SHP77 treated with DMSO at 0.1 percent for 48 hours (cell line): ENCODE results near the gene ZNF224.
"Not testable (repeated sequence)": the region's sequence is repeated elsewhere in the genome, so short reads cannot be mapped to it uniquely, and the experiment has no call there.

ENCODE experiments used
- DNase-seq: peaks from one replicate; lab custom pipeline; 2025; lab: John Stamatoyannopoulos, UW

Gene ZNF224

GRCh38 chr19:44093931-44094765 is at the start of gene ZNF224:
TSS of gene ZNF224 (plus strand) at chr19:44094361. CDS start at chr19:44097874, 3,513 bp downstream.
- peak; percentile 92 for DNase-seq

DNA sequence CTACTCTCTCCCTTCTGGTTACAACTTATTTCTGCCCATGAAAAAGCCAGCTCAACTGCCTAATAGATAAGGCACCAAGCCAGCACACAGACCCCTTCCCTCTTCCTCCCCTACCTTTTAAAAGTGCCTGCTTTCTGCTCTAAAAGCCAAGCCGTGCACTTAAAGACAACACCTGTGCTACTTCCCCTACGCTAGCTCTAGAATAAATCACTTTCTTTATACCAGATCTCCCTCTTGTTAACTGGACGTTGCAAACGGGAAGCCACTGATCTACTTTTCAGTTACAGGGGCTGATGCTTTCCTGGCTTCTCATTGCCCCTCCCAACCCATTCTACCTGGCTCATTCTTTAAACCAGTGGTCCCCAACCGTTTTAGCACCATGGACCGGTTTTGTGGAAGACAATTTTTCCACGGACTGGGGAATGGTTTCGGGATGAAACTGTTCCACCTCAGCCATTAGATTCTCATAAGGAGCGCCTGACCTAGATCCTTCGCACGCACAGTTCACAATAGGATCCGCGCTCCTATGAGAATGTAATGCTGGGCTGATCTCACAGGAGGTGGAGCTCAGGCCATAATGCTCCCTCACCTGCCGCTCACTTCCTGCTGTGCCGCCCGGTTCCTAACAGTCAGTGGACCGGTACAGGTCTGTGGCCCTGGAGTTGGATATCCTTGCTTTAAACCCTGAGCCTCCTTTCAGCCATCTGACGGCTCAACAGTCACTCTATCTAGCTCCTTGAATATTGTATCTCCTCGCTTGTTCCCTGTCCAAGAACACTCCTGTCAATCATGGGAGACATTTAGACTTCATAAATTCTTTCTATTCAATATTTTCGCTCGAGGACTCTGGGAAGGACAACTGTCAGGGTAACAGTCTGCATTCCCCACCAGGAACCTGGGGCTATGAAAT is 43.2 kb upstream of the ZNF224 start:
- no peak for DNase-seq

GRCh38 chr19:44051650-44052402 is 42.3 kb upstream of the ZNF224 start, which contains the start of gene ZNF223:
TSS of gene ZNF223 (plus strand) at chr19:44052036. CDS start at chr19:44055177, 3,141 bp downstream.
- DNase-seq, result peak; percentile 64

DNA sequence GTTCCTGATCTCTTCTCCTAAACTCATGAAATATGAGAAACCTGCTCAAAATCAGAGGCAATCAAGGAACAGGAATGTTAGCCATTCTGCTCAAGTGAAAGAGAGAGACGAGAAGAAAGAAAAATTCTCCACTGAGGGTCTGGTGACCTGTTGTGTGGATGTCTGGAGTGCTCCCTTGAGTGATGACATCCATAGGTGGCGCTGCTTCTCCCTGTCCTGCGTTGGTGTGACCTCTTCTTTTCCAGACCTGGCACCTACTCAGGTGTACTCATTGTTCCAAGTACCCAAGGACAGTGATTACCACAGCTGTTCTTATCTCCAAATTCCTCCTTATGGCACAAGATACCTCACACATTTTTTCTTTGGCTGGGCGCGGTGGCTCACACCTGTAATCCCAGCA is 38.3 kb upstream of the ZNF224 start:
- DNase-seq, result no peak

DNA sequence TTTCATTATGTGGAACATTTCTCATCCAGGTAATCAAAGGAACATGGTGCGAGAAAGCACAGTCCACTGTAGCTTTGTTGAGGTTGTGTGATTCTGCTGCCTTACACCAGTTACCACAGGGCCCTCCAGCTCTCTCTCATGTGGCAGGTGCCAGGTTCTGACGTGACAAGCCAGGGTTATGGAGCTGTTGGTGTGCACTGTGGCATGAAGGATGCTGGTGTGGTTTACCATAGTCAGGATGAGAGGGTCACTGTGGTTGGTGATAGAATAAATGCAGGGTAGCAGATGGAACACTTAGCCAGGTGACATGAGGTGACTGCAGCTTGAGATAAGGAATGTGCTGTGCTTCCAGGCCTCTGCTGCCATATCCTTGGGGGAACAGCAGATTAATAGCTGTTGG is 34.9 kb upstream of the ZNF224 start:
- no peak for DNase-seq

DNA sequence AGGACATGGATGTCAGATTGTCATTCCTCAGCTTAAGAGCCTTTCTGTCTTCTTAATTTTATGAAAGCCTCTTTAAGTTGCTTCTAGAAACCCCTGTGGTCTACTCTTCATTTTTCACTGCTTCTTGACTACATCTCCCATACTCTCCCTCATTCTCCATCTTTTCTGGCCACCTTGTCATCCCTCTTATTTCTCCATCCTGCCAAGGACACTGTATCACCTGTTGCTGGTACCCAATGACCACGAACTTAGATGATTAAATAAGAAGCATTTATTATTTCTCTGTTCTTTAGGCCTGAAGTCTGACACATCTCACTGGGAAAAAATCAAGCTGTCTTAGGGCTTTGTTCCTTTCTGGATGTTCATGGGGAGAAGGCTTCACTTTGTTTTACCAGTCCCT is 33.1 kb upstream of the ZNF224 start:
- no peak for DNase-seq

DNA sequence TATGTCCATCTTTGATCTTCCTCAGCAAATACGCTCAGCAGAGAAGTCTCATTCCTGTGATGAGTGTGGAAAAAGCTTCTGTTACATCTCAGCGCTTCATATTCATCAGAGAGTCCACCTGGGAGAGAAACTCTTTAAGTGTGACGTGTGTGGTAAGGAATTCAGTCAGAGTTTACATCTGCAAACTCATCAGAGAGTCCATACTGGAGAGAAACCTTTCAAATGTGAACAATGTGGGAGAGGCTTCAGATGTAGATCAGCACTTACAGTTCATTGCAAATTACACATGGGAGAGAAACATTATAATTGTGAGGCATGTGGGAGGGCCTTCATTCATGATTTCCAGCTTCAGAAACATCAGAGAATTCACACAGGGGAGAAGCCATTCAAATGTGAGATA is 27.9 kb upstream of the ZNF224 start:
- DNase-seq, result no peak

GRCh38 chr19:44069415-44069814 is 24.7 kb upstream of the ZNF224 start:
- DNase-seq, result no peak

DNA sequence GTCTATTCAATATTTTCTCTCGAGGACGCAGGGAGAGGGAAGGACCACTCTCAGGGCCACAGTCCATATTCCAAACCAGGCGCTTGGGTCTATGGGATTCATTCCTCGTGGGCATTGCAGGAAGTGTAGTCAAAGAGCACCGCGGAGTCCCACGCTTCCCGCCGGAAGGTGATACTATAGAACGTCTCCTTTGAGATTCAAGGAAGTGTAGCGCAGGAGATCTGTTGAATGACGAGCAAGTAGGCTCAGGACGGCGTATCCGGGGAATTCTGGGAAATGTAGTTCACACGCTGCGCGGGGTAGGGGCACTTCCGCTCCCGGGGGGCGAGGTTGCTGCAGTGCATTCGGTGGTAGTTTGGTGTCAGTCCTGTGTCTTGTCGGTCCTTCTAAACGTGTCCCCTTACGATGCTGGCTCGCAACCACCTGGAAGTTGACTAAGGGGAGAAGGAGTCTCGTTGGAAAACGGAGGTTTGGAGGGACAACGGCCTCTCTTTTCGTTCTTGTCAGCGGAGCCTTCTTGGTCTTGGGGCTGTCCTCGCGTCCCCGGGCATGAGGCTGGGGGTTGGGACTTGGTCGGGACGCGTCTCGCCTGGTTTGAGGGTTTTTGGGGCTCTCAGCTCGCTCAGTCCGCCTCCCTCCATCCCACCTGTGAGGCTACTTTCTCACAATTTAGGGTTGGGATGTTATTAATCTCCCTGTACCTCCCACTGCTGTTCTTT is 22.2 kb upstream of the ZNF224 start, which contains the start of gene ZNF284:
Gene ZNF284, plus strand, starts transcription at position 336 of the 719 bp plus-strand sequence. CDS start 4,231 bp downstream, outside the sequence.
- peak; percentile 85 for DNase-seq

DNA sequence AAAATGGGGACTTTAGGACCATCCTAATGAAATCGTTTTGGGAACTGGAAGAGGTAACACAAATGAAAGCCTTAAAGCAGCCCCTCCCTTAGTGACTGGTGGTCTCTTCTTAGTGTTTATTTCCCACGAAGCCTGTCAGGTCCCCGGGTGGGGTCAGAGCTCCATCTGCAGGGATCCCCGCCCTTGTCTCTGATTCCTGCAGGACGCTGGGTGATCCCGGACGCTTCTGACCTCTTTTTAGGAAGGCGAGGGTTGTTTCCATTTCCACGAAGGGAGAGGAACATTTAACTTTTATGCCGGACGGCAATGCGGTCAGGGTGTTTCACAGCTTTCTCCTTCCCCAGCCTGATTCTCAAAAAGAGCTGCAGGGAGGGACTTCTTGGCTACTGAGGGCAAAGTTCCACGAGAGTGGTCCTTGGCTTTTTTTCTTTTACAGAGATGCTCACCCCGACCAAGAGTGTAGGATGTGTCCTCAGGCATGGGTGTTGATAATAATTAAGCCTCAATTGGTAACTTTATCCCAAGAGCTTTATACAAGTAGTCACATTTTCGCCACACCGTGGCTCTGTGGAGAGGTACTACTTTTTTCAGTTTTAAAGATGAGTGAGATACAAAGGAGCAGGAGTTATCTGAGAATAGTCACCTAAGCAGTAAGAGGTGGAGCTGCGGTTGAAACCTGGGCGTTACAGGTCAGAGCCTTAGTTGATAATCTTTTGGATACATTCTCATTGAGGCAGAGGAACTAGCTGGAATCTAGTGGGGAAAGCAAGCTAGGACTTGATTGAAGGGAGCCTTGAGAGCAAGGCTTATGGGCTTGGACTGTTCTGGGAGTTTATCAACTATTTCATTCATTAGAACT is 21.4 kb upstream of the ZNF224 start:
- no peak for DNase-seq

GRCh38 chr19:44076325-44076724 is 17.8 kb upstream of the ZNF224 start:
- DNase-seq, result no peak

GRCh38 chr19:44092108-44092507 is 2.1 kb upstream of the ZNF224 start:
- no peak for DNase-seq

DNA sequence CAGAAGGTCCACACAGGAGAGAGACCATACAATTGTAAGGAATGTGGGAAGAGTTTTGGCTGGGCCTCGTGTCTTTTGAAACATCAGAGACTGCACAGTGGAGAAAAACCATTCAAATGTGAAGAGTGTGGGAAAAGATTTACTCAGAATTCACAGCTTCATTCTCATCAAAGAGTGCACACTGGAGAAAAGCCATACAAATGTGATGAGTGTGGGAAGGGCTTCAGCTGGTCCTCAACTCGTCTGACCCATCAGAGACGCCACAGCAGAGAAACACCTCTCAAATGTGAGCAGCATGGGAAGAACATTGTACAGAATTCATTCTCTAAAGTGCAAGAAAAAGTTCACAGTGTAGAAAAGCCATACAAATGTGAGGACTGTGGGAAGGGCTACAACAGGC is 13.6 kb downstream of the ZNF224 start:
- DNase-seq, result no peak

- DNase-seq, result no peak
These were observed 15.3 kb downstream of the ZNF224 start for GRCh38 chr19:44109458-44109857.

DNA sequence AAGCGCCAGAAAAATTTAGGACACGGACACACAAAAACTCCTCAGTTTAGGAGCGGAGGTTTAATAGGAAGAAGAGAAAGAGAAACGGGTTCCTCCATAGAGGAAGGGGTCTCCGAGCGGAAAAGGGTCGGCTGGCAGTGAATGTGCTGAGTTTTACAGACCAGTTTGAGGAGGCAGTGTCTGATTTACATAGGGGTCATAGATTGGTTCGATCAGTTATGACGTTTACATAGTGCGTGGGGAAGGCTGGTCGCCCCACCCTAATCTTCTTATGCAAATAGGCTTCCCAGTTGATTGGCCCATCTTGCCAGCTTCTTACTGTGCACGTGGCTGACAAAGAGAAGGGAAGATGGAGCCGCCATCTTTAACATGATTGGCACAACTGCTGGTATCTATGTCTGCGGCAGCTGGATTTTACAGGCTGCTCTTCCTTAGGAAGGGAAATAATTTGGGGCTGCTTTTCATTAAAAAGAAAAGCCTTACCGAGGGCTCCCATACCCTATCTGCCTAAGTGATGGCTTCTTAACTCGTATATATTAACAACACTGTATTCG is 17.8 kb downstream of the ZNF224 start:
- DNase-seq, result no peak

DNA sequence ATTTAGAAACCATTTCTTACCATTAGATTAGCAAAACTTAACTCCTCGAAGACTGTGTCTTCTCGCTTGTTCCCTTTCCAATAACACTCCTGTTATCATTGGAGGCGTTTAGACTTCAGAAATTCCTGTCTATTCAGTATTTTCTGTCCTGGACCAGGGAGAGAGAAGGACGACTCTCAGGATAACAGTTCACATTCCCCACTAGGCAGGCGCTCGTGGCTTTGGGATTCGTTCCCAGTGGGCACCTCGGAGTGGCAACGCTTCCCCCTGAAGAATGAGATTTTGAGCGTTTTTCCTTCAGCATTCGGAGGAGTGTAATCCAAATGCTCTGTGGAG is 18.6 kb downstream of the ZNF224 start:
- no peak for DNase-seq

DNA sequence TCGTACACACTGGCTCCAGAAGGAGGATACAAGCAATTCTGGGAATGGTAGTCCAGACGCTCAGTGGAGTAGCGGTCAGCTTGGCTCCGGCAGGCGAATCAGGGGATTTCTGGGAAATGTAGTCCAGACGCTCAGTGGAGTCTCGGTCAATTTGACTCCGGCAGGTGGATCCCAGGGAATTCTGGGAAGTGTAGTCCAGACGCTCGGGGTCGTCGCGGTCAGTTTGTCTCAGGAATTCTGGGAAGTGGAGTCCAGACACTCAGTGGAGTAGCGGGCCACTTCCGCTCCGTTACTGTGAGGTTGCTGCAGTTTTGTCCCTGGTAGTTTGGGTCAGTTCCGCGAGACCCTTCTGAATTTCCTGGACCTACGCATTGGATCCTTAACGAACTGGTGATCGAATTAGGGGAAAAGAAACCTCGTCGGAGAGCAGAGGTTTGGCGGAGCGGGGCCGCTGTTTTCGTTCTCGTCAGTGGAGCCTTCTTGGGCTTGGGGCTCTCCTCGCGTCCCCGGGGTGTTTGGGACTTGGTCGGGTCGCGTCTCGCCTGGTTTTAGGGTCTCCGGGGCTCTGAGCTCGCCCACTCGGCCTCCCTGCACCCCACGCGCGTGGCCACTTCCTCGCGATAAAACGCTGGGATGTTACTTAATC is 19.1 kb downstream of the ZNF224 start, which contains the start of gene ZNF225:
Gene ZNF225, plus strand, starts transcription at position 262 of the 646 bp plus-strand sequence. CDS start 2,429 bp downstream, outside the sequence.
- peak; percentile 95 for DNase-seq

- no peak for DNase-seq
These were observed 19.7 kb downstream of the ZNF224 start for GRCh38 chr19:44113784-44114390.

GRCh38 chr19:44121162-44121561 is 27.0 kb downstream of the ZNF224 start:
- not testable (repeated sequence) for DNase-seq
